ENCODE data around the gene PAK5. TPM values are rescaled to one million over a fixed set of nuclear protein-coding genes. Genes with fewer than 3 reads are reported as not detected.

Gene PAK5
- total RNA-seq, 2 experiments from 2014 or later, result not detected

GRCh38 chr20:9578594-9578993 lies 260.3 kb downstream of the PAK5 start:
- ChIA-PET POLR2A (no interaction called here), CTCF (no interaction called here)
- DNase-seq, result no peak
- H3K4me3 Mint-ChIP-seq, result no peak overlapping the region
- Histone ChIP-seq H3K27me3 (ENCODE audit: control insufficient read depth in 1 of 2, insufficient read depth in 2 of 2, low read length in 2 of 2) (no peaks in the 10 kb centered on the region), H3K27ac (ENCODE audit: low read depth in 1 of 2, low read length in 2 of 2) (no peak overlapping the region), H3K4me3 (ENCODE audit: low read length) (no peak overlapping the region), H3K36me3 (ENCODE audit: insufficient read depth, low read length) (no peaks in the 10 kb centered on the region), H3K4me1 (ENCODE audit: insufficient read depth, low read length) (no peaks in the 10 kb centered on the region), H3K9me3 (ENCODE audit: control insufficient read depth in 1 of 2, insufficient read depth in 1 of 2, low read length in 2 of 2) (peaks cover 0 to 1% of the 10 kb centered on the region in 2 experiments)
- H3K9me3 Mint-ChIP-seq, result no peaks in the 10 kb centered on the region
- no peaks in the 10 kb centered on the region for H3K27me3 Mint-ChIP-seq
- TF ChIP-seq, protein P1, sequence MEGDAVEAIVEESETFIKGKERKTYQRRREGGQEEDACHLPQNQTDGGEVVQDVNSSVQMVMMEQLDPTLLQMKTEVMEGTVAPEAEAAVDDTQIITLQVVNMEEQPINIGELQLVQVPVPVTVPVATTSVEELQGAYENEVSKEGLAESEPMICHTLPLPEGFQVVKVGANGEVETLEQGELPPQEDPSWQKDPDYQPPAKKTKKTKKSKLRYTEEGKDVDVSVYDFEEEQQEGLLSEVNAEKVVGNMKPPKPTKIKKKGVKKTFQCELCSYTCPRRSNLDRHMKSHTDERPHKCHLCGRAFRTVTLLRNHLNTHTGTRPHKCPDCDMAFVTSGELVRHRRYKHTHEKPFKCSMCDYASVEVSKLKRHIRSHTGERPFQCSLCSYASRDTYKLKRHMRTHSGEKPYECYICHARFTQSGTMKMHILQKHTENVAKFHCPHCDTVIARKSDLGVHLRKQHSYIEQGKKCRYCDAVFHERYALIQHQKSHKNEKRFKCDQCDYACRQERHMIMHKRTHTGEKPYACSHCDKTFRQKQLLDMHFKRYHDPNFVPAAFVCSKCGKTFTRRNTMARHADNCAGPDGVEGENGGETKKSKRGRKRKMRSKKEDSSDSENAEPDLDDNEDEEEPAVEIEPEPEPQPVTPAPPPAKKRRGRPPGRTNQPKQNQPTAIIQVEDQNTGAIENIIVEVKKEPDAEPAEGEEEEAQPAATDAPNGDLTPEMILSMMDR (IDR thresholded peaks at IDR 0.05), result no peak
- intact Hi-C loops (cut with DNase I, micrococcal nuclease), result no loop called here
- H3K27ac Mint-ChIP-seq, result no peak overlapping the region
- H3K36me3 Mint-ChIP-seq (ENCODE audit: low read depth), result no peaks in the 10 kb centered on the region
- H3K4me1 Mint-ChIP-seq (ENCODE audit: low read depth), result no peaks in the 10 kb centered on the region
- no peak for ATAC-seq (ENCODE audit: poor library complexity)

DNA sequence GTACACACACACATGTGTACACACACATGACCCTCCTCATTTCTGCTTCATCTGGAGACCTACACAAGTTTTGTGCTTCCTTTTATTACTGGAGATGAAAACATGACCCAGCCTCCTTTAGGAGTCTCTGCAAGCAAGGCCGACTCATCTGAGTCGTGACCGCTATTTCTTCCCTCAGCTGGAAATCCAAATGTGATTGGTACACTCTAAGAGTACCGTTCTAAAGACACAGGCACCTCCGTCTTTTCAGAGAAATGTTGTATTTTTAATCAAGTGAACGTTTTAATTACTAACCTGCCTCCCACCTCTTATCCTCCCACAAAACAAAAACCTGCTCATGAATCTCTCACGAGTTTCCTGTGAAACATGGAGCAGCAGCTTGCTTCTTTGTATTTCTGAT lies 261.5 kb downstream of the PAK5 start:
- Mint-ChIP-seq H3K27me3 (peaks cover 3% of the 10 kb centered on the region), H3K9me3 (no peaks in the 10 kb centered on the region), H3K27ac (no peak overlapping the region), H3K36me3 (ENCODE audit: low read depth) (no peaks in the 10 kb centered on the region), H3K4me1 (ENCODE audit: low read depth) (no peaks in the 10 kb centered on the region), H3K4me3 (no peak overlapping the region)
- CTCF ChIA-PET, result no interaction called here
- H3K36me3 ChIP-seq (ENCODE audit: insufficient read depth, low read length), result no peaks in the 10 kb centered on the region
- no peak overlapping the region for H3K4me3 ChIP-seq (ENCODE audit: low read length)
- intact Hi-C loops (cut with DNase I, micrococcal nuclease), result no loop called here
- no peak overlapping the region for H3K27ac ChIP-seq (ENCODE audit: low read depth in 1 of 2, low read length in 2 of 2)
- no peaks in the 10 kb centered on the region for H3K27me3 ChIP-seq (ENCODE audit: control insufficient read depth in 1 of 2, insufficient read depth in 2 of 2, low read length in 2 of 2)
- peaks cover 0 to 4% of the 10 kb centered on the region in 2 experiments for H3K9me3 ChIP-seq (ENCODE audit: control insufficient read depth in 1 of 2, insufficient read depth in 1 of 2, low read length in 2 of 2)
- DNase-seq (no peak), ATAC-seq (ENCODE audit: poor library complexity) (no peak)
- POLR2A ChIA-PET, result no interaction called here
- no peaks in the 10 kb centered on the region for H3K4me1 ChIP-seq (ENCODE audit: insufficient read depth, low read length)
- TF ChIP-seq, protein P1 (IDR thresholded peaks at IDR 0.05), result no peak

GRCh38 chr20:9576695-9577094 lies 262.2 kb downstream of the PAK5 start:
- H3K27me3 ChIP-seq (ENCODE audit: control insufficient read depth in 1 of 2, insufficient read depth in 2 of 2, low read length in 2 of 2), result no peaks in the 10 kb centered on the region
- no peak for DNase-seq
- no peak overlapping the region for H3K4me3 ChIP-seq (ENCODE audit: low read length)
- TF ChIP-seq, protein P1 (IDR thresholded peaks at IDR 0.05), result no peak
- Mint-ChIP-seq H3K27ac (no peak overlapping the region), H3K27me3 (peaks cover 4% of the 10 kb centered on the region), H3K4me3 (no peak overlapping the region), H3K36me3 (ENCODE audit: low read depth) (no peaks in the 10 kb centered on the region), H3K4me1 (ENCODE audit: low read depth) (no peaks in the 10 kb centered on the region), H3K9me3 (no peaks in the 10 kb centered on the region)
- intact Hi-C loops (cut with DNase I, micrococcal nuclease), result no loop called here
- CTCF ChIA-PET, result no interaction called here
- POLR2A ChIA-PET, result no interaction called here
- no peak overlapping the region for H3K27ac ChIP-seq (ENCODE audit: low read depth in 1 of 2, low read length in 2 of 2)
- no peaks in the 10 kb centered on the region for H3K4me1 ChIP-seq (ENCODE audit: insufficient read depth, low read length)
- ATAC-seq (ENCODE audit: poor library complexity), result no peak
- peaks cover 0 to 4% of the 10 kb centered on the region in 2 experiments for H3K9me3 ChIP-seq (ENCODE audit: control insufficient read depth in 1 of 2, insufficient read depth in 1 of 2, low read length in 2 of 2)
- no peaks in the 10 kb centered on the region for H3K36me3 ChIP-seq (ENCODE audit: insufficient read depth, low read length)

All from CD4-positive, alpha-beta T cell (primary cell).